SK-N-SH (cell line): ENCODE measurements around the gene PYY.

Experiments used
- CTCF ChIP-seq: fragments of 200-600 bp; sonication (generic); IDR thresholded peaks from 2 replicates; pipeline ENCODE4 v1.6.1; 2017; ENCODE audit warnings: antibody characterized with exemption, mild to moderate bottlenecking, moderate library complexity
- EZH2phosphoT487 ChIP-seq: fragments of 200-600 bp; sonication (generic); IDR thresholded peaks from 2 replicates; pipeline ENCODE4 v1.6.1; 2017; ENCODE audit warnings: low read depth, mixed run types, mild to moderate bottlenecking, antibody characterized with exemption, moderate library complexity, borderline replicate concordance
- REST ChIP-seq: IDR thresholded peaks from 2 replicates; pipeline ENCODE4 v1.6.1; 2012; ENCODE audit warnings: mild to moderate bottlenecking, low read depth, low read length, moderate library complexity
- SMC3 ChIP-seq: IDR thresholded peaks from 2 replicates; pipeline ENCODE4 v1.6.1; 2012; ENCODE audit warnings: low read depth, low read length, improper control_type of control experiment
- USF1 ChIP-seq: IDR thresholded peaks from 2 replicates; pipeline ENCODE4 v1.4.0; 2012; ENCODE audit warnings: low read depth, borderline replicate concordance
- ZBTB33 ChIP-seq: IDR thresholded peaks from 2 replicates; pipeline ENCODE4 v1.4.0; 2012; ENCODE audit warnings: low read depth, borderline replicate concordance

GRCh38 chr17:43992641-43993040, 38.9 kb upstream of the PYY start:
- TF ChIP-seq SMC3 (no peak), CTCF (no peak), EZH2phosphoT487 (no peak), REST (no peak), ZBTB33 (no peak), USF1 (no peak)
